Measurements from ENCODE around the gene ENOX1. TPM values are rescaled to one million over a fixed set of nuclear protein-coding genes. Genes with fewer than 3 reads are reported as not detected.

The ENOX1 gene
- total and polyA plus RNA-seq, 9 of the 15 experiments (the other 6 are each of a cell fraction or from before 2014, with no cell fraction given), result not detected

GRCh38 chr13:43295825-43296564 is 490.8 kb downstream of the ENOX1 start (continued):
- TF ChIP-seq TCF15 (CRISPR knock-in tag; IDR thresholded peaks at IDR 0.05) (no peak), SMAD4 (CRISPR knock-in tag; conservative IDR thresholded peaks at IDR 0.05) (no peak), CEBPB (tag; IDR thresholded peaks at IDR 0.05) (no peak), XRCC3 (IDR thresholded peaks at IDR 0.05) (no peak), HCFC1 (IDR thresholded peaks at IDR 0.05; ENCODE audit: low read depth, low read length) (no peak), KDM2B (CRISPR knock-in tag; IDR thresholded peaks at IDR 0.05) (no peak), ZFP91 (CRISPR knock-in tag; IDR thresholded peaks at IDR 0.05) (no peak), TCF7L2 (IDR thresholded peaks at IDR 0.05; ENCODE audit: low read depth, low read length) (no peak), PBX2 (CRISPR knock-in tag; IDR thresholded peaks at IDR 0.05; ENCODE audit: low read depth) (no peak), PBX2 (tag; conservative IDR thresholded peaks at IDR 0.05; ENCODE audit: low read depth) (no peak)
